Stimulated activated CD4-positive, alpha-beta T cell treated with anti-CD3 and anti-CD28 coated beads, Interleukin-4, amount 100 ng/mL, for 4 hours (primary cell): ENCODE measurements around the gene IFIT1B.
"Not testable (repeated sequence)": the region's sequence is repeated elsewhere in the genome, so short reads cannot be mapped to it uniquely, and the experiment has no call there.

Source experiments
- DNase-seq, 2 experiments: peaks; one replicate each; pipeline ENCODE4 v3.0.0-alpha.2; 2020

IFIT1B gene

DNA sequence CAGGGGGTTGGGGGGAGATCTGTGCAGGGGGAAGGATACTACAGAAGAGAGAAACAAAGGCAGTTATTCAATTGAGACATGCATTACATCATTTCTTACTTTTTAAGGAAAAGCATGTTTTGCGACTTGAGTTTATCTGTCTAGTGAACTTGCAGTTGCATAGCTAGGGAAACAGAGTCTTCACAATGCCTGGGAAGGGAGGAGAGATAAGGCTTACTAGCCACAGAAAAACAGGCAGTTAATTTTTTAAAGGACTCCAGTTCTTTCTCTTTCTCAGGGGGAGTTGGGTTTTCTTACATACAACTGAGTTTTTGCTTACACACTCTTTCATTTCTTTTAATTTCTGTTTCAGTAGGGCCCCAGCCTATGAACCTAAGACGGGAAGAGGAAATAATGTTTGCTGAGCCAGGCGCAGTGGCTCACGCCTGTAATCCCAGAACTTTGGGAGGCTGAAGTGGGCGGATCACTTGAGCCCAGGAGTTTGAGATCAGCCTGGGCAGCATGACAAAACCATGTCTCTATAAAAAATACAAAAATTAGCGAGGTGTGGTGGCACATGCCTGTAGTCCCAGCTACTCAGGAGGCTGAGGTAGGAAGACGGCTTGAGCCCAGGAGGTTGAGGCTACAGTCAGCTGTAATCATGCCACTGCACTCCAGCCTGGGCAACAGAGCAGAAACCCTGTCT is 27.1 kb upstream of the IFIT1B start:
- DNase-seq = not testable (repeated sequence)

DNA sequence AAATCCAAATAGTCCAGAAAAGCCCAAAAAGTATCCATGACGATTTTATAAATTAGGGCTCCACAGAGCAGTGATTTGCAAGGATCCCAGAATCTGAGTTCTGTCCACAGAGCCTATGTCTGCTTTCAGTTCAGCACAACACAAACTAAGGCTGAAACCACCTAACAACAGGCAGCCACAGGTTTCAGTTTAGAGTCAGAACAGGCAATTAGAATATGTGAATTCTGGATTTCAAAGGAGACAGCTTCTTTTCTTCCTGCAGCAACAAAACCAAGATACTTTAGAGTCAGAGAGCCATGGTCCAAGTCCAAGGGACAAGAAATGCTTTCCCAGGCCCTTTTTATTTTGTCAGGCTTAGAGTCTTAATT is 26.5 kb upstream of the IFIT1B start:
- no peak for DNase-seq

DNA sequence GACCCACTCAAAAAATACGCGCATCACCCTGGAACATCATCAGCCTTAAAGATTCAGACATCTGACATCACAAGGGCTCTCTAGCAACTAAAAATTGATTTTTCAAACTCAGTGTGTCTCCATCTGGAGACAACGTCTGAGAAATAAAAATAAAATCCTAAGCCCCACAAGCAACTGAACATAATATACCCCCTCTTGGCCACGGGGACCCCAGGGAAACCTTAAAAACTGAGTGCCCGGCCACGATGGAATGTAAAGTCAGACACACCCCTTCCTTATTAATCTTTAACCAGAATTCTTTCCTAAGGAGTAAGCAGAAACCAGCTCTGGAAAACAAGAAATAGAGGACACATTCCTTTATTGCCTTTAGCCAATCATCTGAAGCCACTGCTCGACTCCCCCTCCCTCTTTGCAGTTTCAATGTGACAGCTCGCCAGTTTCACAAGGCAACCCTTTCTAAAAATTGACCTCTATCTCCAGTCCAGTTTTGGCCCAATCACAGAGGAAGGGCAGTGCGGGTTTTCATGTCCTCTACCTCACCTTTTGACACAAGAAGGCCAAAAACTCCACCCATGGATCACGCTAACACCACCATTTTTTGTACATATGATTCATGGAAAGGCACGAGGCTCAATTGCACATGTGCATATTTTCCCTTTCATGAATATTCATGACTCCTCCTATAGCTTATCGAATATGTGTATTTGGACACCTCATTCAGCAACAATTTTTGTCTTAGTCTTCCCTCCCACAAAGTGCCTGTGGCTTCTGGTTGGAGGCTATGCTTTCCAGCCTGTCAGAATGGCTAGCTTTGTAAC is 25.9 kb upstream of the IFIT1B start:
- DNase-seq = no peak

DNA sequence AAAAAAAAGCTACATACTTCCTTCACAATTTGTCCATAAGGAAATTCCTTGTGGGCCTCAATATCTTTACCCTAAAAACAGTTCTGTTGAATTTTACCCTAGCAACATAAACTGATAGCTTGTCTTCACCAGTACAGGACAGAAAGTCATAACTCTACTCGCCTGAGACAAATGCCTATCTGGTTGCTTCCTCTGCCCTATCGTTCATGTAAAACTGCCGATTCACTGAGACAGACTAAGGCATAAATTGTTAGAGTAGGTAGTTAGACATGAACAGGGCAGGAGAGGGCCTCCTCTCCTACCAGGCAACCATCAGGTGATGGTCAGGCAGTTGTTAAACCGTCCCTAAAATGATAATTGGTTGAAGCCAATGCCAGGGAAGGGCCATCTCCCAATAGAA is 25.1 kb upstream of the IFIT1B start:
- no peak for DNase-seq

DNA sequence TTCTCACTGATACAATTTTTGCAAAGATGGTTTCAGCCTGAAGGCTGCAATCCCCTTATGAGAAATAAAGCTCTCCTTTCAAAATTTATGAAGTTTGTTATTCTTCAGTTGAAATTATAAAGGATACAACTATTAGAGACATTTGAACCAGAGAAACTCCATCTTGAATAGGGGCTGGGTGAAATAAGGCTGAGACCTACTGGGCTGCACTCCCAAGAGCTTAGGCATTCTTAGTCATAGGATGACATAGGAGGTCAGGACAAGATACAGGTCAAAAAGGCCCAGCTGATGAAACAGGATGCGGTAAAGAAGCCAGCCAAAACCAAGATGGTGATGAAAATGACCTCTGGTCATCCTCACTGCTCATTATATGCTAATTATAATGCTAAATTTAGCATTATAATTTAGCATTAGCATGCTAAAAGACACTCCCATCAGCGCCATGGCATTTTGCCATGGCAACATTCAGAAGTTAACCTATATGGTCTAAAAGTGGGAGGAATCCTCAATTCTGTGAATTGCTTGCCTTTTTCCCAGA is 22.4 kb upstream of the IFIT1B start:
- no peak for DNase-seq

DNA sequence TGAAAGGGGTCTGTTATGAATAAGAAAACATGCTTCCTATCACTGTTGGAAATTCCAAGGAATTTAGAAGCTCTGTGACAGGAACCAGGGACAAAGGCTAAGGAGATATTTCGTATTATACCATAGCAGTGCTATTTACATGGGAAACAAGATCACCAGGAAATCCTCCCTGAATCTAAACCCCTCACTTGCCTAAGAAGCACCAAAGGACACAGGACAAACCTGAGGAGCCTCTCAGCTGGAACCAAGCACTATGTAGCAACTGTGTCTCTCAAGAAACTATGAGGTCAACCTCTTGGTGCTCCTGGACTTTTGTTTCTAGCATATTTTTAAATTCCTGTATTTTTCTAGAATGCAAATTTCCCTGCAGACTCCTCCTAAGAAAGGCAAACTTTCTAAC is 20.8 kb upstream of the IFIT1B start:
- DNase-seq = no peak

DNA sequence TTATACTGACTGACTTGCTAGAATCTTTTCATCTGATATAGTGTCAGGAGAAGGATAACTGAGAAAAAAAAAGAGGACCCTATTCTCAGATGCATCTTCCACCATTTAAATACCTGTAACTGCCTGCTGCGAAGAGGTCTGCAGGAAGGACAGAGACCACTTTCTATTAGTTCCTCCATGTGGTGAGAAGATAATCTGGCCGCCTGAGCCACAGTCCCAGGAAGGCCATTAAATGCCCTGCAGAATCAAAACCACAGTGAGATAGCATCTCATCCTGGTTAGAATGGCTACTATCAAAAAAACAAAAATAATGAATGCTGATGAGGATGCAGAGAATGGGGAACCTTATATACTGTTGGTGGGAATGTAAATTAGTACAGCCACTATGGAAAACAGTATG is 19.9 kb upstream of the IFIT1B start:
- DNase-seq = no peak

DNA sequence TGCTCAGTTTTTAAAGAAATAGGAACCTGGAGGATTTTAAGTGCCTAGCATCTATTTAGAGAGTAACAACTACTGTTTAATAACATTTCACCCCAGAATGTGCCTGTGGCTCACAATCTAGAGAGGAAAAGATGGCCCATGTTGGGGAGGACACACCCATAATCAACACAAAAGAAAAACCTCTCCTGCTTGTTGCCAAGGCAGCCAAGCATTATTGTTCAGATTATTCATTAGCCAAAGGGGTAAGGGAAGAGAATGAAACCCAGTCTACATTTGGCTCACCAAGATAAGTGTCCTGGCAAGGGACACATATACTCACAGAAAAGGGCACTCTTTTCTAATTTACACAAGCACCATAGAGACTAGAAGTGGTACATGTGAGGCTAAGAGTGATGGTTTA is 17.7 kb upstream of the IFIT1B start:
- DNase-seq = no peak

DNA sequence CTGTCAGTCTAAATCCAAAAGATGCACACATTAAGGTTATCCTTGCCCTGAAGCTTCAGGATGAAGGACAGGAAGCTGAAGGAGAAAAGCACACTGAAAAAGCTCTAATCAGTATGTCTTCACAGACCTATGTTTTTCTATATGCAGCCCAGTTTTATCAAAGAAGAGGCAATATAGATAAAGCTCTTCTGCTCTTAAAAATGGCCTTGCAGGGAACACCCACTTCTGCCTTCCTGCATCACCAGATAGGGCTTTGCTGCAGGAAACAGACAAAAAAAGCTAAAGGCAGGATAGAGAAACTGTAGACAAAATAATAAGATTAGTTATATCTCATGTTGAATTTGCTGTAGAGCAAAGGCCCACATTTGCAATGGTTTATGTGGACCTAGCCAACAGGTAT is 14.9 kb upstream of the IFIT1B start:
- DNase-seq = no peak

DNA sequence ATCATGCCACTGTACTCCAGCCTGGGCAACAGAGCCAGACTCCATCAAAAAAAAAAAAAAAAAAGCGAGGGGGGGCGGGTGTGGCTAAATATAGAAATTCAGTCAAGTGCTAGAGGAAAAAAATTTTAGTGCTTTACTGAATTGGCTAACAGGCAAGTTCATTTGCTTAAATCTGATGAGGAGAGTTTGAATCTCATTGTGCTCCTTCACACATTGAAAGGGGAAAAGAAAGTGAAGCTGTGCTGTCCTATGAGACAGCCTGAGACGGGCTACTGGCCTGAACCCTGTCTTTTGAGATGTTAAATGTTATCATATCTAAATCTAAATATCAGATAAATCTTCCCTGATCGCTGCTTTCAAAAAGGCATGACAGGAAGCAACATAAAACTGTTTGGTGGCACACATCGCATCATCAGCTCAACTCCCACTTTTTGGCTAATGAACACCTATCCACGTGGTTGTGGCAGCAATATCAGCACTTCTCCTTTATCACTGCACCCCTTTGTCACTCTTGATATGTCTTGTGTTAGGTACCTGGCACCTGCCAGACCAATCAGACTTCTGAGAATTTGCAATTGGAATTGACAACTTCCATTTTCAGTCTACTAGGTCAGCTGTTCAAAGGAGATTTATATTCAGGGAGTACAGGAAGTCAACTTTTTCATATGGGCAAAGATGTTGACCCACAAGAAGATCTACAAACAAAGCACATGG is 14.0 kb upstream of the IFIT1B start:
- no peak for DNase-seq

DNA sequence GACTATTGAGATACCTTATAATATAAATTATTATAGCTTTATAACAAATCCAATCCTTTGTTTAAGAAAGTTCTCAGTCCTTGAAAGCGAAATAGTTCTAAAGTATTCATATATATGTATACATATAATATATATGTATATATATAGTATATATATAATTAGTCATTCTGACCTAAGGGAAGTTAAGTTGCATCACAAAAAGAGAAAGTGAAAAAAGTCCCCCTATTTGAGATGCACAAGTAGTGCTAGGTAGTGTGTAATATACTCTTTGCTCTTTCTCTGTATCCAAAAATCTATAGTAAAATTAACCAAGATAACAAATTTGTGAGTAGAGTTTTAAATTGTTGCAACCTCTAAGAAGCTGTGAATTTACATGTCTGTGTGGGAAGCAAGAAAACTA is 13.3 kb upstream of the IFIT1B start:
- no peak for DNase-seq

DNA sequence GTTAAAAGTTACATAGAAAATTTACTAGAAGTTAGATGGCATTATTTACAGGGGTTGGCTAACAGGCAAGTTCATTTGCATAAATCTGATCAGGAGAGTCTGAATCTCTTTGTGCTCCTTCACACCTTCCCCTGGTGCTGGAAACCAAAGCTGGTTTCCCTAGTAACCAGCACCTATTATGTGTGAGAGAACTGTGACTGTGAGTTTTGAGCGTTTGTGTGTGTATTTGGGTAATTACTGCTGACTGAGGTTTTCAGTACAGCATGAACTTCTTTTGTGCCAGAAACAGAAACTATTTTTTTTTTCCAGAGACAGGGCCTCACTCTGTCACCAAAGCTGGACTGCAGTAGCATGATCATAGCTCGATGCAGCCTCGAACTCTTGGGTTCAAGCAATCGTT is 10.3 kb upstream of the IFIT1B start:
- no peak for DNase-seq

DNA sequence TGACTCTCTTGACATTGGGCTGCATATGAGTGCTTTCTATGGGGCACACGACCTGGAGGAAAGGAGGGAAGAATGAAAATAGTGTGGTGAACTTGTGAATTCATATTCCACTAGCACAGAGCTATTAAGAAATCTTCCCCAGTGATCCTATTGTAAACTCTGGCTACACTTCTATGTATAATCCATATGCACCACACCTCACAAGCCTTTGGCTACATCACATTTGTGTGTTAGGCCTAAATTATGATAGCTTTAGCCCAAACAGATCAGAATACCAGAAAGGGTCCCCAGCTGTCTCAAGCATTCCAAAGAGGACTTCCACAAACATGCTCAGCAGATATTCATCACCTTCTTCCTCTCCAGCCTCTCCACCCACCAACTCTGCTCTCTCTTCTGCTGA is 9.7 kb upstream of the IFIT1B start:
- DNase-seq = no peak

DNA sequence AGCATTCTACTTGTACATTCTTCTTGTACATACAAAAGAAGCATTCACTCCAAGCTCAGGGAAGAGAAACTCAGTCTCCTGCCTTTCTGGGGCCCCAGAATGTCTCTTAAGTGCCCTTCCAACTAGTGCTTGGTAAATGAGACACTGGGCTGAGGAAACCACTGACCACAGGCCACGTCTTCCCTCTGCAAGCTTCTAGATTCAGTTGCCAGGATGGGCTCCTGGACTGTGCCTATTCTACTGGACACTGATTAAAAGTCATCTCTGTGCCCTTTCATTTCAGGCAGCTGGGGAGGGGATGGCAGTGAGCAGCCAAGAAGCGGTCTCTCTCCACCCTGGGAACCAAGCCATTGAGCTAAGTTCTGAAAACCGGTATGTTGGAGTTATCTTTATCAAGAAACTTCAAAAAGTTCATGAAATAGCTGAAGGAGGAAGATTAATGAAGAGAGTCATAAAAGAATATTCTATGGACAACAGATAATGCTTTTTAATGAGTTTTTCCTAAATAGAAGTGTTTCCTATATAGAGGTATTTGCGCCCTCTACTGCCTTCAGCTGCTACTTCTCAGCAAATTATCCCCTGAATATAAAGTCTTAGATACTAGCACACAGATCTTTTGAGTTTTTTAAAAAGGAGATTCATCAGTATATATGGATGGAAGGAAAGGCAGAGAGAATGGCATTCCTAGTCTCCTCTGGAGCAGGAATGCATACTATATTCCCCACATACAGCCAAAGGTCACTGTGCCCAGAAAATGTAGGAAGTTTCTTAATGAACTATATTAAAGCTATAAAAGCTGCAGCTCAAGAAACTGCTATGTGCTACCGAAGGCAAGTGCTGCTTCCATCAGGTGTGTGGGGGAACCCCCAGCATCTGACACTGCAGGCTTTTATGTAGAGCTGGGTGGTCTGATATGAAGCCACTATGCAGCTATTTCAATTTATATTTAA is 8.4 kb upstream of the IFIT1B start:
- DNase-seq = no peak

DNA sequence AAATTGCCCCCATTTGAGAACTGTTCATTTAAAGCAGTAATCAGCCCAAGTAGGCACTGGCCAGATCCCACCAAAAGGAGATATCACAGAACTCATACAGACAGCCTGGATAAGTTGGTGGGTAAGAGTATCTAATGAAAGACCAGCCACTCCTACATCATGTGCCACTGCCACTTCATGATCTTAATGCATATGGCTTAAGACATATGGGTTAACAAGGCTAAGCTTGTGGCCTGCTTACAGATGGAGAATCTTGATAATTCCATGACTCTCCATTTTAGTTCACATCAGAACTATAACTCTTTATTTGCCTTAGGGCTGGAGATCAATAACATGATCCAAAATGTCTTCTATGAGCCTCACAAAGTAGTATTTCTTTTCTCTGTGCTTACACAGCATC is 6.8 kb upstream of the IFIT1B start:
- DNase-seq = no peak

DNA sequence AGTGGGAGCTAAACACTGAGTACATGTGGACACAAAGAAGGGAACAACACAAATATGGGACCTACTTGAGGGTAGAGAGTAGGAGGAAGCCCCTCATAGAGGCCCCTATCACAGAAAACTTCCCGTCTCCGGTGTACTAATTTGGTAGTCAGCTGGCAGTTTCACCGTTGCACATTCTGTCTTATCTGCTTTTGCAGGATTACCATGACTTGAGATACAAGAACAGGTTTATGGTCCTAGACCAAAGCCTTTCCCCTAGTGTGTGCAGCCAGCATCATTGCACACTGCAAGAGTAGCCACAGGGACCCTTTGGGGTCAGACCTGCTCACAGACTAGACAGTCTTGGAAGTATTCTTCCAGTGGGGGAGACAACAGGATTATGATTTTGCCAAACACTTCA is 5.9 kb upstream of the IFIT1B start:
- no peak for DNase-seq

DNA sequence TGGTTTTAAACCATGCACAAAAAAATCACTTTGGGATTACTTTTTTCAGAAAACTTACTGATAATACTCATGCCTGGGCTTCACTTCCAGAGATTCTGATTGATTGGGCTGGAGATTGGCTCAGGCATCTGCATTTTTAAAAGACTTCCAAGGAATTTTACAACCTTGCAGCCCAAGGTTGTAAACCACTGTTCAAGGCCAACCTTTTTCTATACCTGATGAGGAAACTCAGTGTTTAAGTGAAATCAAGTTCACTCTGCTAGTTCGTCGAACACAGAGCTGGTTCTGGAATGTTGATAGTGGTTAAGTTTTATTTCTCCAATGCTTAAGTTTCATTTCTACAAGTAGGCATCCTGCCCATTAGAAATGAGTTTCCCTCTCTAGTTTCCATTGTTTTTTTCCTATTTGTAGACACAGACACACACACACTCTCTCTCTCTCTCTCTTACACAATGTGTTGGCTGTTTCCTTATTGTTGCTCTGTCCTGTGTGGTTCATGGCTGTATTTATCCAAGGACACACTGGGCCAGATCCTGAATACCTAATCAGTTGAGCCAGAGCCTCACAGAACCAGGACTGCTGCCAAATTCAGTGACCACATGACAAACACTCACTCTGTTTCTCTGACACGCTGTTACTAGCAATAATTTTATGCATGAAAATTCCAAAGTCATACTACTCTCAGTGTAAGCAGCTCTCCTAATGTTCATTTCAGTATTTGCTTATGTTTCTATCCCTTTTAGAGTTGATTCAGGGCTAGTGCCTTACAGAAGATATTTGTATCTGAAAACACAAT is 3.7 kb upstream of the IFIT1B start:
- DNase-seq = no peak

DNA sequence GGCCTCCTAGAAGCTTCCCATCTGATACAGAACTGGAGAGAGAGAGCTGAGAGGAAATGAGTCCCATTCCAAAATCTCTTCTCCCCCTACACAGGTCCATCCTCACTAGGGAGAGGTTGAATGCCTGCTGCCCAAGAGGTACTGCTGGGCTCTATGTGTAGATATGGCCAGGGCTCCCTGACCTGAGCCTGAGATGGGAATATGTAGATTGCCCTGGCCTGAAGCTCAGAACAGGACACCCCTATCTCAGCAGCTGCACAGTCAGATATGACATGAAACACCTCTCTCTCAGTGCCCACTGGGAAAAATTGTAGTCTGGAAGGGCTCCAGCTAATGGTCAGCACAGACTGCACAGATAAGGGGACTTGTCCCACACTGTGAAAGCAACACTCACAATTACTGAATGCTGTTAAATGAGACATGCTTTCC is 3.1 kb upstream of the IFIT1B start:
- DNase-seq = no peak

DNA sequence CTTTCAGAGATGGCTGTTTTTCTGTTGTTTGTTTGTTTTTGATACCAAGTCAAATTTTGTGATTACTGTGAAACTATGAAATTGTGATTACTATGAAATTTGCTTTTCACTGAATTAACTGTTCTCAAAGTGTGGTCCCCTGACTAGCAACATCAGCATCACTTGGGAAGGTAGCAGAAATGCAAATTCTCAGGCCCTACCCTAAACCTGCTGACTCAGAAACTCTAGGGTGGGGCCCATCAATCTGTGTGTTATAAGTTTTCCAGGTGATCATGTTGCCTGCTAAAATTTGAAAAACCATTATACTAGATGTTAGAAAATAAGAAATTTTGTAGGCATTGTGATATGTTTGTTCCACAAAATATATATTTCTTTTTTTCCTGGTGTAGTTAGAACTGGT is 1.2 kb downstream of the IFIT1B start:
- no peak for DNase-seq

DNA sequence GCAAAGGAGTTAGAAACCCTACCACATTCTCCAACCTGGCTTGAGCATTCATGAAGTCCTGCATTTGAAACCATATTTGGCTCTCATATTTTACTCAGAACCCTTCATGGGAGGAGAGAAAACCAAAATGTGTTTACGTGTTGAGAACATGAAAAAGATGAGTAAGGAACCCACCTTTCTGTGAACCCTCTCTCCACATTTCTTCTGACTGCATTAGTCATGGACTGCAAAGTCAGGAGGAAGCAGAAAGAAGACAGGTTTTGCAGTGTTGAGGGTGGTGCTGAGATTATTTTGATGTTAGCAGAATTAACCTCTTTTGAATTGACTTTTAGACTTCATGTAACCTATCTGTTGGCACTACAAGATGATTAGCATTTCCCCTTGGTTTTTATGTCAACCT is 4.9 kb downstream of the IFIT1B start:
- DNase-seq = no peak

DNA sequence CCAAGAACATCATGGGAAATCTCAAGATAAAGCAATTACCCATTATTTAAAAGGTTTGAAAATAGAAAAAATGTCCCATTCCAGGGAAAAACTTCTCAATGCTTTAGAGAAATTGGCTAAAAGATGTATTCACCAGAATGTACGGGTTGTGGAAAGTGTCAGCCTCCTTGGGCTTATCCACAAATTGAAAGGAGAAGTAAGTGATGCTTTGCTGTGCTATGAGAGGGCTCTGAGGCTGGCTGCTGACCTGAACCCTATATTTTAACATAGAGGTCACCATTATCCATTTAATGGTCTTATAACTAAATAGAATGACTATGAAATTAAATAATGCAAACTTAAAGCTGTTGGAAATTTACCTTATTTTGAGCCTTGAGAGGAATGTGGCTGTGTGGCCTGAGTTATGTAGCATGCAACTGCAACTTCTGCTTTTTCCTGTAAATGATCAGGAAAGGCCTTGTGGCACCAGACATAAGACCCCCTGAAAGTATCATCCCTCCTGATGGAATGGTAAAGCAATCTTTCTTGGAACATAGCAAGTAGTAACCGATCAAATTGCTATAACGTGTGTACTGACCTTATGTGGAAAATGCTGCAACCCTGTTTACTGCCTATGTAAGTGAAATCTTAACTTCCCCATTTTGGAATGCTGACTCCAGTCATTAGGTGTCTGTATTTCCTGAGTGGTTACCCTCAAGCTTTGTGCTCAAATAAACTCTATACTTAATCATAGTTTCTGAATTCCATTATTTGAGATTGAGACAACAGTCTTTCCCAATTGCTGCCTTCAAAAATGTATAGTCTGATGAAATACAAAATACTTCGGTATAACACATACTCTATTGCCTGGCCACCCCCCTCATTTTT is 6.9 kb downstream of the IFIT1B start:
- DNase-seq = no peak
